Measurements from ENCODE around the gene CTBP1. TPM values are rescaled to one million over a fixed set of nuclear protein-coding genes. Genes with fewer than 3 reads are reported as not detected.

The CTBP1 gene
- polyA plus RNA-seq, 1 donor from 2014 or later: 325 TPM

- Histone ChIP-seq H3F3A (ENCODE audit: insufficient read depth, low read length, poor library complexity, severe bottlenecking) (peaks cover 7% of the 10 kb centered on the region), H3K4me2 (ENCODE audit: low read length) (no peak overlapping the region), H3K27me3 (ENCODE audit: insufficient read depth, low read depth, low read length) (no peaks in the 10 kb centered on the region), H3K9ac (ENCODE audit: low read length) (no peak overlapping the region), H3K4me3 (ENCODE audit: low read length) (peak overlapping the region; percentile 10), H2AFZ (ENCODE audit: low read depth, low read length) (no peak overlapping the region), H3K9me3 (ENCODE audit: low read length) (peaks cover 6% of the 10 kb centered on the region), H3K36me3 (ENCODE audit: insufficient read depth, low read length) (peaks cover 6% of the 10 kb centered on the region), H3K79me2 (replicated peaks; ENCODE audit: insufficient read depth, low read length) (no peaks in the 10 kb centered on the region), H3K9me2 (ENCODE audit: insufficient read depth, low read length) (no peaks in the 10 kb centered on the region), H4K20me1 (ENCODE audit: insufficient read depth) (no peaks in the 10 kb centered on the region), H3K27ac (ENCODE audit: low read length) (no peak overlapping the region)
- TF ChIP-seq MXI1 (conservative IDR thresholded peaks at IDR 0.05; ENCODE audit: poor library complexity, severe bottlenecking) (no peak), EZH2 (IDR thresholded peaks at IDR 0.05; ENCODE audit: borderline replicate concordance, insufficient read depth, low read length, poor library complexity, severe bottlenecking) (no peak)
These were observed 4.1 kb upstream of the CTBP1 start for GRCh38 chr4:1252928-1253492.

DNA sequence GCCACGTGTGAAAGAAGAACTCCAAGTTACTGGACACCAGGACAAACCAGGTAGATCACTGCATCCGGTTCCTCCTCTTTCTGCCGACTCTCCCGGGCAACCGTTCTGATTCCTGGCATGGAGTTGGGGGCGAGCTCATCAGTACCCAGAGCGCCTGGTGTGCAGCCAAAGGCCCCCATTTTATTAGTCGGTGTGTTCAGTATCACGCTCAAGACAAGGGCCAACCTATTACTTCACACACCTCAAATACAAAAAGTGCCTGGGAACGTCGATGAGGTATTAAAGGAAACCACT lies 2.8 kb upstream of the CTBP1 start:
- Histone ChIP-seq H3K79me2 (replicated peaks; ENCODE audit: insufficient read depth, low read length) (peaks cover 10% of the 10 kb centered on the region), H3K9me3 (ENCODE audit: low read length) (peaks cover 6% of the 10 kb centered on the region), H3K9ac (ENCODE audit: low read length) (no peak overlapping the region), H4K20me1 (ENCODE audit: insufficient read depth) (no peaks in the 10 kb centered on the region), H3K9me2 (ENCODE audit: insufficient read depth, low read length) (no peaks in the 10 kb centered on the region), H3K4me3 (ENCODE audit: low read length) (no peak overlapping the region), H3K27ac (ENCODE audit: low read length) (no peak overlapping the region), H3K4me2 (ENCODE audit: low read length) (no peak overlapping the region), H3K27me3 (ENCODE audit: insufficient read depth, low read depth, low read length) (no peaks in the 10 kb centered on the region), H3F3A (ENCODE audit: insufficient read depth, low read length, poor library complexity, severe bottlenecking) (peaks cover 7% of the 10 kb centered on the region), H3K36me3 (ENCODE audit: insufficient read depth, low read length) (peaks cover 6% of the 10 kb centered on the region), H2AFZ (ENCODE audit: low read depth, low read length) (no peak overlapping the region)
- TF ChIP-seq MXI1 (conservative IDR thresholded peaks at IDR 0.05; ENCODE audit: poor library complexity, severe bottlenecking) (no peak), EZH2 (IDR thresholded peaks at IDR 0.05; ENCODE audit: borderline replicate concordance, insufficient read depth, low read length, poor library complexity, severe bottlenecking) (no peak), EP300 (conservative IDR thresholded peaks at IDR 0.05; ENCODE audit: poor library complexity, severe bottlenecking) (no peak), CTCF (IDR thresholded peaks at IDR 0.05; ENCODE audit: poor library complexity, severe bottlenecking) (no peak), POLR2AphosphoS5 (IDR thresholded peaks at IDR 0.05) (no peak), REST (IDR thresholded peaks at IDR 0.05; ENCODE audit: borderline replicate concordance) (no peak), RAD21 (conservative IDR thresholded peaks at IDR 0.05) (no peak), SMC3 (conservative IDR thresholded peaks at IDR 0.05; ENCODE audit: poor library complexity) (no peak), TAF1 (IDR thresholded peaks at IDR 0.05; ENCODE audit: low read depth) (no peak)
